ENCODE measurements around the gene DISC1.

DNA sequence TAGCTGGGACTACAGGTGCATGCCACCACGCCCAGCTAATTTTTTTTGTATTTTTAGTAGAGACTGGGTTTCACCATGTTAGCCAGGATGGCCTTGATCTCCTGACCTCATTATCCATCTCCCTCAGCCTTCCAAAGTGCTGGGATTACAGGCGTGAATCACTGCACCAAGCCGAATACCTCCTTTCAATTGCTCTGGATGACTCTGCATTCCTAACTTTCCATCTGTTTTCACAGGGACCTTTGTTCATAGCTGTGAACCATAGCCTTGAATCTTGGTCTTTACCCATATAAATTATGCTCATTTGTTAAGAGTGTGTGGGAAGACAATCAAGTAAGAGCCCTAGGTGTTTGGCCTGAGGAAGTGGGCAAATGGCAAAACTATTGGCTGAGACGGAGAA is 422.7 kb downstream of the DISC1 start:
- TF ChIP-seq, protein P1, sequence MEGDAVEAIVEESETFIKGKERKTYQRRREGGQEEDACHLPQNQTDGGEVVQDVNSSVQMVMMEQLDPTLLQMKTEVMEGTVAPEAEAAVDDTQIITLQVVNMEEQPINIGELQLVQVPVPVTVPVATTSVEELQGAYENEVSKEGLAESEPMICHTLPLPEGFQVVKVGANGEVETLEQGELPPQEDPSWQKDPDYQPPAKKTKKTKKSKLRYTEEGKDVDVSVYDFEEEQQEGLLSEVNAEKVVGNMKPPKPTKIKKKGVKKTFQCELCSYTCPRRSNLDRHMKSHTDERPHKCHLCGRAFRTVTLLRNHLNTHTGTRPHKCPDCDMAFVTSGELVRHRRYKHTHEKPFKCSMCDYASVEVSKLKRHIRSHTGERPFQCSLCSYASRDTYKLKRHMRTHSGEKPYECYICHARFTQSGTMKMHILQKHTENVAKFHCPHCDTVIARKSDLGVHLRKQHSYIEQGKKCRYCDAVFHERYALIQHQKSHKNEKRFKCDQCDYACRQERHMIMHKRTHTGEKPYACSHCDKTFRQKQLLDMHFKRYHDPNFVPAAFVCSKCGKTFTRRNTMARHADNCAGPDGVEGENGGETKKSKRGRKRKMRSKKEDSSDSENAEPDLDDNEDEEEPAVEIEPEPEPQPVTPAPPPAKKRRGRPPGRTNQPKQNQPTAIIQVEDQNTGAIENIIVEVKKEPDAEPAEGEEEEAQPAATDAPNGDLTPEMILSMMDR (IDR thresholded peaks at IDR 0.05) = no peak
- TF ChIP-seq EP300 (IDR thresholded peaks at IDR 0.05) (no peak), POLR2A (IDR thresholded peaks at IDR 0.05) (no peak), POLR2AphosphoS5 (IDR thresholded peaks at IDR 0.05) (no peak)
